ENCODE results near the gene TBC1D13. TPM values are rescaled to one million over a fixed set of nuclear protein-coding genes. Genes with fewer than 3 reads are reported as not detected.

The TBC1D13 gene
- total RNA-seq, 1 experiment from 2014 or later = 39.9 TPM

GRCh38 chr9:128798896-128799295 lies 11.8 kb downstream of the TBC1D13 start:
- Mint-ChIP-seq H3K4me1 (ENCODE audit: low read depth, unreplicated experiment) (peaks cover 2% of the 10 kb centered on the region), H3K27ac (ENCODE audit: unreplicated experiment) (no peak overlapping the region), H3K27me3 (ENCODE audit: insufficient read depth, unreplicated experiment) (no peaks in the 10 kb centered on the region), H3K36me3 (ENCODE audit: insufficient read depth, unreplicated experiment) (peaks cover 29% of the 10 kb centered on the region), H3K9me3 (ENCODE audit: unreplicated experiment) (no peaks in the 10 kb centered on the region), H3K4me3 (ENCODE audit: unreplicated experiment) (no peak overlapping the region)
- no peak for TF ChIP-seq CTCF (IDR thresholded peaks at IDR 0.05; ENCODE audit: insufficient read depth in 1 of 2, low read depth in 1 of 2, low read length in 1 of 2, severe bottlenecking in 1 of 2, unreplicated experiment in 1 of 2)
- H3K4me1 ChIP-seq = no peaks in the 10 kb centered on the region
- POLR2A ChIA-PET = no interaction called here
- BruUV-seq (replicated peaks) = no TSS peak
- H3K4me3 ChIP-seq (ENCODE audit: low read depth, low read length) = no peak overlapping the region
- no peaks in the 10 kb centered on the region for H3K36me3 ChIP-seq (ENCODE audit: control insufficient read depth, insufficient read depth, low read length)
- H3K9me3 ChIP-seq = no peaks in the 10 kb centered on the region
- CTCF ChIA-PET = interaction anchor here (1.2 kb wide), 1 partner anchor 19 kb away, joined by 3 read pairs; the partner anchor contains the start of gene ENDOG
- DNase-seq = no peak
- H3K27me3 ChIP-seq (replicated peaks; ENCODE audit: control insufficient read depth, insufficient read depth, low read length) = no peaks in the 10 kb centered on the region
- intact Hi-C loops (cut with micrococcal nuclease; ENCODE audit: unreplicated experiment) = no loop called here

GRCh38 chr9:128800061-128800460 lies 13.0 kb downstream of the TBC1D13 start:
- Histone ChIP-seq H3K27me3 (replicated peaks; ENCODE audit: control insufficient read depth, insufficient read depth, low read length) (no peaks in the 10 kb centered on the region), H3K4me1 (no peaks in the 10 kb centered on the region), H3K9me3 (no peaks in the 10 kb centered on the region), H3K4me3 (ENCODE audit: low read depth, low read length) (no peak overlapping the region), H3K36me3 (ENCODE audit: control insufficient read depth, insufficient read depth, low read length) (no peaks in the 10 kb centered on the region)
- ChIA-PET POLR2A (no interaction called here), CTCF (no interaction called here)
- Mint-ChIP-seq H3K4me3 (ENCODE audit: unreplicated experiment) (no peak overlapping the region), H3K9me3 (ENCODE audit: unreplicated experiment) (no peaks in the 10 kb centered on the region), H3K36me3 (ENCODE audit: insufficient read depth, unreplicated experiment) (peaks cover 26% of the 10 kb centered on the region), H3K4me1 (ENCODE audit: low read depth, unreplicated experiment) (no peaks in the 10 kb centered on the region), H3K27ac (ENCODE audit: unreplicated experiment) (no peak overlapping the region), H3K27me3 (ENCODE audit: insufficient read depth, unreplicated experiment) (no peaks in the 10 kb centered on the region)
- no TSS peak for BruUV-seq (replicated peaks)
- TF ChIP-seq CTCF (IDR thresholded peaks at IDR 0.05; ENCODE audit: insufficient read depth in 1 of 2, low read depth in 1 of 2, low read length in 1 of 2, severe bottlenecking in 1 of 2, unreplicated experiment in 1 of 2) = no peak
- no peak for DNase-seq
- intact Hi-C loops (cut with micrococcal nuclease; ENCODE audit: unreplicated experiment) = no loop called here

GRCh38 chr9:128802482-128802881 lies 15.4 kb downstream of the TBC1D13 start:
- Mint-ChIP-seq H3K27ac (ENCODE audit: unreplicated experiment) (no peak overlapping the region), H3K4me3 (ENCODE audit: unreplicated experiment) (no peak overlapping the region), H3K36me3 (ENCODE audit: insufficient read depth, unreplicated experiment) (peaks cover 27% of the 10 kb centered on the region), H3K27me3 (ENCODE audit: insufficient read depth, unreplicated experiment) (no peaks in the 10 kb centered on the region), H3K9me3 (ENCODE audit: unreplicated experiment) (no peaks in the 10 kb centered on the region), H3K4me1 (ENCODE audit: low read depth, unreplicated experiment) (no peaks in the 10 kb centered on the region)
- H3K36me3 ChIP-seq (ENCODE audit: control insufficient read depth, insufficient read depth, low read length) = no peaks in the 10 kb centered on the region; the same call in 1 of the 2 replicates
- intact Hi-C loops (cut with micrococcal nuclease; ENCODE audit: unreplicated experiment) = no loop called here
- TF ChIP-seq CTCF (IDR thresholded peaks at IDR 0.05; ENCODE audit: insufficient read depth in 1 of 2, low read depth in 1 of 2, low read length in 1 of 2, severe bottlenecking in 1 of 2, unreplicated experiment in 1 of 2) = no peak
- POLR2A ChIA-PET = no interaction called here
- BruUV-seq (replicated peaks) = no TSS peak
- H3K9me3 ChIP-seq = no peaks in the 10 kb centered on the region
- DNase-seq = no peak
- no peaks in the 10 kb centered on the region for H3K27me3 ChIP-seq (replicated peaks; ENCODE audit: control insufficient read depth, insufficient read depth, low read length)
- no peak overlapping the region for H3K4me3 ChIP-seq (ENCODE audit: low read depth, low read length)
- no peaks in the 10 kb centered on the region for H3K4me1 ChIP-seq
- CTCF ChIA-PET = no interaction called here

Measured in Caco-2 (cell line).